GM23248 (cell line): ENCODE results near the gene UNC50. TPM values are rescaled to one million over a fixed set of nuclear protein-coding genes. Genes with fewer than 3 reads are reported as not detected.

Experiments used
- DNase-seq: peaks from one replicate; pipeline ENCODE4 v3.0.0-alpha.2; 2015
- H2AFZ ChIP-seq: fragments of 200-600 bp; sonication (generic); 2 replicates; pipeline ENCODE4 v1.6.1; 2016; ENCODE audit warnings: antibody characterized with exemption
- H3F3A ChIP-seq: fragments of 200-600 bp; sonication (generic); 2 replicates; pipeline ENCODE4 v1.6.1; 2016; ENCODE audit warnings: mild to moderate bottlenecking, antibody characterized with exemption, mixed run types; ENCODE audit not compliant: insufficient read depth
- H3K27ac ChIP-seq: fragments of 200-600 bp; sonication (generic); 2 replicates; pipeline ENCODE4 v1.5.1; 2016; ENCODE audit warnings: mild to moderate bottlenecking
- H3K27me3 ChIP-seq: fragments of 200-600 bp; sonication (generic); replicated peaks from 2 replicates; pipeline ENCODE4 v1.6.1; 2016; ENCODE audit warnings: mild to moderate bottlenecking; ENCODE audit not compliant: insufficient read depth
- H3K36me3 ChIP-seq: fragments of 200-600 bp; sonication (generic); 2 replicates; pipeline ENCODE4 v1.6.1; 2016; ENCODE audit warnings: low read depth, mild to moderate bottlenecking
- H3K4me1 ChIP-seq: fragments of 200-600 bp; sonication (generic); 2 replicates; pipeline ENCODE4 v1.6.1; 2016; ENCODE audit warnings: mild to moderate bottlenecking; ENCODE audit not compliant: insufficient read depth
- H3K4me2 ChIP-seq: fragments of 200-600 bp; sonication (generic); one replicate; pipeline ENCODE4 v1.6.1; 2016; ENCODE audit warnings: mild to moderate bottlenecking; ENCODE audit not compliant: unreplicated experiment
- H3K4me3 ChIP-seq: fragments of 200-600 bp; sonication (generic); 2 replicates; pipeline ENCODE4 v1.5.1; 2016; ENCODE audit warnings: mild to moderate bottlenecking
- H3K79me2 ChIP-seq: fragments of 200-600 bp; sonication (generic); 2 replicates; pipeline ENCODE4 v1.6.1; 2016; ENCODE audit warnings: mild to moderate bottlenecking; ENCODE audit not compliant: insufficient read depth
- H3K9ac ChIP-seq: fragments of 200-600 bp; sonication (generic); 2 replicates; pipeline ENCODE4 v1.6.1; 2016; ENCODE audit warnings: mild to moderate bottlenecking
- H3K9me2 ChIP-seq: fragments of 200-600 bp; sonication (generic); 2 replicates; pipeline ENCODE4 v1.6.1; 2016; ENCODE audit warnings: mixed run types, mild to moderate bottlenecking, moderate library complexity; ENCODE audit not compliant: insufficient read depth
- H3K9me3 ChIP-seq: fragments of 200-600 bp; sonication (generic); one replicate; pipeline ENCODE4 v1.6.1; 2017; ENCODE audit warnings: low read depth
- H4K20me1 ChIP-seq: fragments of 200-600 bp; sonication (generic); 2 replicates; pipeline ENCODE4 v1.6.0; 2016; ENCODE audit not compliant: insufficient read depth
- EZH2 ChIP-seq: fragments of 200-600 bp; sonication (generic); IDR thresholded peaks from 2 replicates; pipeline ENCODE4 v1.6.1; 2018; ENCODE audit warnings: antibody characterized with exemption, mild to moderate bottlenecking; ENCODE audit not compliant: insufficient read depth, poor library complexity, severe bottlenecking
- EZH2phosphoT487 ChIP-seq: fragments of 200-600 bp; sonication (generic); IDR thresholded peaks from 2 replicates; pipeline ENCODE4 v1.6.1; 2018; ENCODE audit warnings: antibody characterized with exemption, moderate library complexity, mild to moderate bottlenecking, low read depth; ENCODE audit not compliant: insufficient read depth
- WGBS, 2 experiments: methylation state at CpG; one replicate each; pipeline ENCODE4 v1.1.6; 2015 to 2017; ENCODE audit warnings: low lambda C conversion rate in 2 of 2, low coverage in 1 of 2; ENCODE audit errors: missing lambda C conversion rate in 2 of 2; 5-methylcytosine and 5-hydroxymethylcytosine counted together
- in situ Hi-C: fragments of 300-500 bp; cut with MboI; formaldehyde crosslinking; loops from 2 replicates; pipeline ENCODE4 v1.15.0; 2020
- polyA plus RNA-seq: library from polyadenylated mRNA; unstranded; fragments of >200 nt; fragmentation: Nextera tagmentation; extraction: Ambion mirVana; gene quantifications from 2 replicates; pipeline ENCODE4 v1.2.1, GENCODE V29; 2016
- total RNA-seq: library from RNA; depleted of rRNA; stranded (reverse); fragments of >200 nt; shearing (Covaris generic); gene quantifications from 2 replicates; pipeline ENCODE4 v1.2.3, GENCODE V29; 2014

Gene UNC50
- total and polyA plus RNA-seq, 2 experiments from 2014 or later: 71.8 to 88.6 TPM

DNA sequence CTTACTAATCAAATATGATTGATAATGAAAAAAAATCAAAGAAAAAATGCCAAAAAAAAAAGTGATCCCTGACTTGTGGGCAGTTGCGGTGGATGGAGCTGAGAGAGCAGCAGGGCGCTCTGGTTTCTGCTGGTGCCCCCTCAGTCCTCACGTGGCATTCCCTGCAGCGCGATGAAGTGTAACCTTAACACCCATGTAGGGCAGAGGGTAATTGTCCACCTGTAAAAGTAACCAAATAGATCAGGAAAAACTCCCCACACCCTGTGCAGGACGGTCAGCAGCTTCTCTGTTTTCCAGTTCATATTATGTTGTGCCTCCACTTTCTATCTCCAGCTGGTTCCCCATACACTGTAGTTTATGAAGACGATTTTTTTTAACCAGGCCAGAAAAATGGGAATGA is 25.1 kb upstream of the UNC50 start:
- H3K27me3 ChIP-seq: no peaks in the 10 kb centered on the region
- no peaks in the 10 kb centered on the region for H3K36me3 ChIP-seq
- no peaks in the 10 kb centered on the region for H4K20me1 ChIP-seq
- H3K9me2 ChIP-seq: no peaks in the 10 kb centered on the region
- H2AFZ ChIP-seq: no peak overlapping the region
- WGBS, 2 experiments: 95 to 96% methylated on average over 7 of the region's 7 CpGs
- no peak overlapping the region for H3K4me3 ChIP-seq
- no peak overlapping the region for H3K9ac ChIP-seq
- H3K4me2 ChIP-seq: no peak overlapping the region
- TF ChIP-seq EZH2 (no peak), EZH2phosphoT487 (no peak)
- no peak for DNase-seq
- in situ Hi-C loops: no loop called here
- no peak overlapping the region for H3K27ac ChIP-seq
- H3K4me1 ChIP-seq: no peaks in the 10 kb centered on the region
- no peaks in the 10 kb centered on the region for H3F3A ChIP-seq
- H3K9me3 ChIP-seq: no peaks in the 10 kb centered on the region
- no peaks in the 10 kb centered on the region for H3K79me2 ChIP-seq

DNA sequence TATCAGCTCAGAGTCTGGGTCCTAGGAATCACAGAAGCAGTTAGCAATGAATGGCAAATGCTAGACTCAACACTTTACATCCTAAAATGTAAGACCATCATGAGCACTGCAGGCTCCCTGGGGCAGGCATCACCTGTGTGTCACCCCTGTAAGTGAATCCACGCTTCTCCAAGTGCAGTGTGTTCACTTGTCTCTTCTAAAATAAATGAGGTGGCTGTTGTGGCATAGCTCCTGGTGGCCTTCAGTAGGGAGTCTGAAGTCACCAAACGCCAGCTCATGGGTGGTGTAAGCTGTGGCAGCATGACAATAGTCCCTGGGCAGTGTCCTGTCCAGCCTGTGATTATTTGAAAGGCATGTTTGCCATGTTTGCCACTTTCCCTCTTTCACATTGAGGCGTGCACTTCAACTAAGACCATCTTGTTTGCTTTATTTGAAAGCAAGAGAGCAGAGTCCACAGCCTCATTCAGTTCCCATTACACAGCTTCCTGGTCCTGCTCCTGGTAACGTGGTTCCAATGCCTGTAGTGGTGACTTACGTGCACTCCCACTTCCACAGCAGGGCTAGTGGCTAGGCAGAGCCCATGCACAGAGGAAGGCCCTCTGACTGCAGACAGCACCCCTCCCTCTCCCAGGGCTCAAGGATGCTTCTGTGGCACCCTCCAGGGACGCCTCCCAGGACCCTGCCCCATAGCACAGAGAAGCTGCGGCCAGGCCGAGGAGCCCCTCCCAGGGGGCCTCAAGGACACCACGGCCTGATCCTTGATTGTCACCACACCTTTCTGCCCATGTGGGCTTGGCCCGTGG is 24.4 kb upstream of the UNC50 start:
- H3K4me3 ChIP-seq: no peak overlapping the region
- H3K79me2 ChIP-seq: no peaks in the 10 kb centered on the region
- in situ Hi-C loops: no loop called here
- H3K4me2 ChIP-seq: no peak overlapping the region
- H3K9ac ChIP-seq: no peak overlapping the region
- H3F3A ChIP-seq: no peaks in the 10 kb centered on the region
- 79 to 81% methylated on average over 10 of the region's 10 CpGs for WGBS, 2 experiments
- no peaks in the 10 kb centered on the region for H3K4me1 ChIP-seq
- H3K27me3 ChIP-seq: no peaks in the 10 kb centered on the region
- H3K36me3 ChIP-seq: no peaks in the 10 kb centered on the region
- H3K9me3 ChIP-seq: no peaks in the 10 kb centered on the region
- no peaks in the 10 kb centered on the region for H3K9me2 ChIP-seq
- no peak overlapping the region for H3K27ac ChIP-seq
- H4K20me1 ChIP-seq: no peaks in the 10 kb centered on the region
- H2AFZ ChIP-seq: no peak overlapping the region
- TF ChIP-seq EZH2 (no peak), EZH2phosphoT487 (no peak)
- no peak for DNase-seq

DNA sequence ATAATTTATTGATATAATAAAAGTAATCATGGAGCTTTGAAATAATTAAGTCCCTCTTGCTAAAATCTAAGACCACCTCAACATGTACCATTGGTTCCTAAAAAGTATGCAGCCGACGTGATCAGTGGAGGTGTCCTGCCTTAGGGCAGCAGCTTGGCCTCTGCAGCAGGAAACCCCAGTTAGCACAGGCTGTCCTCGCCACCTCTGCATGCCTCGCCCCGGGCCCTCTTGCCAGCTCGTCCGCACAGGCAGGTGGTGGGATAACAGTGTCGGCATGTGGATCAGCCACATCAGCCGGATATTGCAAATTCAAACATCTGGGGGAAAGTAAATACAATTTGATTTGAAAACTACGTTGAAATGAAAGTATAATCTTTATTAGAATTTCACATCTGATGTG is 23.0 kb upstream of the UNC50 start:
- H3K9me2 ChIP-seq: no peaks in the 10 kb centered on the region
- no peak overlapping the region for H3K27ac ChIP-seq
- H3K9ac ChIP-seq: no peak overlapping the region
- no peaks in the 10 kb centered on the region for H3F3A ChIP-seq
- no peaks in the 10 kb centered on the region for H3K4me1 ChIP-seq
- in situ Hi-C loops: no loop called here
- no peaks in the 10 kb centered on the region for H3K79me2 ChIP-seq
- H3K9me3 ChIP-seq: no peaks in the 10 kb centered on the region
- no peak overlapping the region for H3K4me2 ChIP-seq
- TF ChIP-seq EZH2 (no peak), EZH2phosphoT487 (no peak)
- H3K27me3 ChIP-seq: no peaks in the 10 kb centered on the region
- H4K20me1 ChIP-seq: no peaks in the 10 kb centered on the region
- WGBS, 2 experiments: 94 to 98% methylated on average over 10 of the region's 10 CpGs
- H3K36me3 ChIP-seq: no peaks in the 10 kb centered on the region
- H2AFZ ChIP-seq: no peak overlapping the region
- DNase-seq: no peak
- no peak overlapping the region for H3K4me3 ChIP-seq

DNA sequence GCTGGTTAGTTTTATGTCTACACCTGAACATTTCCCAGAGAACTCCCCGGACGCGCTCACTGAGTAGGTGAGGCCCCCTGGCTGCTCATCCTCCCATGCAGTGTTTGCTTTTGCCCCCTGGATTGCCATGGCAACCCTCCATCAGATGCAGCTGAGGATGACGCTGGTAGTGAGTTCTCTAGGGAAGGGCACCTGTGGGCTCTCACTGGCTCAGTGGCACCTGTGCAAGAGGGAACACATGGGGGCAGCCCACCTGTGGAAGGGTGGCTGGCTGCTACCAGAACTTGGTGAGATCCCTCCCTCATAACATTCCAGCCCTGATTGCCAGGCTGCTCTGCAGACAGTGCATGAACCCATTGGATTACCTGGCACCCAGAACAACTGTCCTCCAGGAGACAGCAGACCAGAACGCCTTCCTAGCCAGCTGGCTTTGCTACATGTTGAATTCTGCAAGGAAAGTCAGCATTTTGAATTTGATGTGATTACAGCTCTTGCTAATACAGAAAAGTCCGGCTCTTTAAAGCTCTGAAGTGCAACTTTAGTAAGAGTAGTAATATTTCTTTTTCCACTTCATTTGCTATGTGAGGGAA is 21.7 kb upstream of the UNC50 start:
- H3K9me3 ChIP-seq: no peaks in the 10 kb centered on the region
- no peak overlapping the region for H3K27ac ChIP-seq
- no peaks in the 10 kb centered on the region for H3K36me3 ChIP-seq
- H3K4me2 ChIP-seq: no peak overlapping the region
- in situ Hi-C loops: no loop called here
- H3K4me1 ChIP-seq: no peaks in the 10 kb centered on the region
- H3K9ac ChIP-seq: no peak overlapping the region
- H3K9me2 ChIP-seq: no peaks in the 10 kb centered on the region
- no peak overlapping the region for H2AFZ ChIP-seq
- no peaks in the 10 kb centered on the region for H3F3A ChIP-seq
- no peaks in the 10 kb centered on the region for H4K20me1 ChIP-seq
- DNase-seq: no peak
- H3K79me2 ChIP-seq: no peaks in the 10 kb centered on the region
- H3K27me3 ChIP-seq: no peaks in the 10 kb centered on the region
- 83 to 84% methylated on average over 6 of the region's 6 CpGs for WGBS, 2 experiments
- H3K4me3 ChIP-seq: no peak overlapping the region
- TF ChIP-seq EZH2phosphoT487 (no peak), EZH2 (no peak)
